KOPT-K1 (cell line): Measurements from ENCODE around the gene CCDC102A.

Experiments used
- H3K27ac ChIP-seq: fragments of 200-600 bp; sonication (generic); 2 replicates; pipeline ENCODE4 v1.5.1; 2016; ENCODE audit warnings: antibody characterized with exemption, mild to moderate bottlenecking, low read depth, low read length; ENCODE audit not compliant: poor library complexity, severe bottlenecking
- H3K36me3 ChIP-seq: fragments of 200-600 bp; sonication (generic); 2 replicates; pipeline ENCODE4 v1.5.1; 2017; ENCODE audit warnings: antibody characterized with exemption, mild to moderate bottlenecking, low read length, moderate library complexity; ENCODE audit not compliant: insufficient read depth
- H3K9me3 ChIP-seq: fragments of 200-600 bp; sonication (generic); 2 replicates; pipeline ENCODE4 v1.5.1; 2017; ENCODE audit warnings: antibody characterized with exemption, low read length, mild to moderate bottlenecking; ENCODE audit not compliant: insufficient read depth, poor library complexity, severe bottlenecking

The CCDC102A gene

DNA sequence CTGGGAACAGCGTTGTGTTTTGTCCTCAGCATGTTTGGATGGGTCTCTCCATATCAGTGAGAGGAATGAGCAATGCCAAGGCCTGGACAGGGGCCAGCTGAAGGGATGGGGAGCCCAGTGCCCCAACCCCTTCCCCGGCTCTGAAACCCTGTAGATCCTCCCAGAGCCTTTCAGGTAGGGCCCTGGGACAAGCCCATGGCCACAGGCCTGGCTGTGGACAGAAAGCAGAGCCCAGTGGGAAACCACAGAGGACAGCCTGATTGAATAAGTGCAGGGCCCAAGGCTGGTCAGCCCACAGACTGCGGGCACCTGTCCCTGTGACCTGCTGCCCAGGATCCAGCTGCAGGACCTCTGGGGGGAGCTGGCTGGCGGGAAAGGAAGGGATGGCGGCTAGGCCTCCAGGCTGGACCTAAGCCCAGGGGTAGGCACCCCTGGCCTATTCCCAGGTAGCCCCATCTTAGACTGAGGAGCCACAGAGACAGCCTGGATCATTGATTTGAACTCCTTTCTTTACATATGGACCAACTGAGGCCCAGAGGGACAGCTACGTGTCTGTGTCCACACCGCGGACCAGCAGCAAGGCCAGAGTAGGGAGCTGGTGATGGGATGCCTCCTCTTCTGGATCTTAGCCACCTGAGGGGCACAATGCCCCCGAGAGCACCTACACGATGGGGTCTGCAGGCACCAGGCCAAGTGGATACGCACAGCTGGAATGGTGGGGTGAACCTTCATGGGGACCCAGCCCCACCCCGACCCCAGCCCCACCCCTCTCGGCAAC lies 1.3 kb downstream of the CCDC102A start:
- Histone ChIP-seq H3K36me3 (no peaks in the 10 kb centered on the region), H3K9me3 (no peaks in the 10 kb centered on the region), H3K27ac (peak overlapping the region; percentile 74)

DNA sequence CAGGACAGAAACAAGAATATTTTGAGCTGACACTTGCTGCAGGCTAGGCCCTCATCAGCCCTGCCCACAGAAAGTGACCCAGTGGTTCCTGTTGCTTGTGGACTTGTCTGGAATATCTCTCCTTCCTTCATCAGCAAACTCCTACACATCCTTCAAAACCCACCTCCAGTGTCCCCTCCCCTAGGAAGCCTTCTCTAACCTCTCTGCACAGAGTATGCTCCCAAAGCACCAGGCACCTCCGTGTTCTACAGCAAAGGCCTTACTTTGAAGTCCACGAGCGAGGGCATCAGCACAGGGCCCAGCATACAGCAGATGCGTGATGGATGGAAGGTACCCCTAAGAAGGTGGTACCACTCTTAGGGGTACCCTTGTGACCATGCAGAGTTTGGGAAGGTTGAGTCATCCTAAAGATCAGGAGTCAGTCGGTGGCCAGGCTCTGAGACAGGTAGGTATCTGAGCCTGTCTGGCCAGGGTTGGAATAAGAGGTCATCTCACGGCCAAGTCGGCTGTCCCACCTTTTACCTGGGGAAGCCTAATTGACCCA lies 2.0 kb downstream of the CCDC102A start:
- Histone ChIP-seq H3K9me3 (no peaks in the 10 kb centered on the region), H3K27ac (peak overlapping the region; percentile 74), H3K36me3 (no peaks in the 10 kb centered on the region)

DNA sequence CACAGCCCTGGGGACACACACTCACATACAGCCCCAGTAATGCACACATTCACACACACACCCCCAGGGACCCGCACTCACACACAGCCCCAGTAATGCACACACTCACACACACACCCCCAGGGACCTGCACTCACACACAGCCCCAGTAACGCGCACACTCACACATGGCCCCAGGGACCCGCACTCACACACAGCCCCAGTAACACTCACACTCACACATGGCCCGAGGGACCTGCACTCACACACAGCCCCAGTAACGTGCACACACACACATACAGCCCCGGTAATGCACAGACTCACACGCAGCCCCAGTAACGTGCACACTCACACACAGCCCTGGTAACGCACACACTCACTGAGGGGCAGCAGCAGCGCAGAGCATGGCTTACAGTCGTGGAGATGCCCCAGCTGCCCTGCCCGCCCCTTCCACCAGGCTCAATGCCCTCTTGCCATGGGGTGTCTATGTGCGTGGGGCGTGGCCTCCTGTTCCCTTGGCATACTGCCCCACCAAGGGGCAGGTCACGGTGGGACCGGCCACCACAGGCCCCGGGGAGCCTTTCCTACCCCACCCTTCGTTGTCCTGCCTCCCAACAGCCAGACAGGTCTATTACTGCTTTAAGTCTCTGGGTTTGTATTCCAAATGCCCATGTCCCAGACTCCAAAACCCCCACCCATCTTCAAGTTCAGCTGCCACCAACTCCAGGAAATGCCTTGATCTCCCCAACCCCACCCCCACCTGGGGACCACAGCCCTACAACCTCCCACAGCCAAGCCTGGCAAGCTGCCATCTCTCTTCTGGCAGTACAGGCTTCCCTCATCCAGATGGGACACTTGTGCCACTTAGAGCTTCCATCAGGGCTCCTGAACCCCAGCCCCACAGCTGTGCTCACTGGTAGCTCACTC lies 2.7 kb downstream of the CCDC102A start:
- peak overlapping the region; percentile 74 for H3K27ac ChIP-seq

DNA sequence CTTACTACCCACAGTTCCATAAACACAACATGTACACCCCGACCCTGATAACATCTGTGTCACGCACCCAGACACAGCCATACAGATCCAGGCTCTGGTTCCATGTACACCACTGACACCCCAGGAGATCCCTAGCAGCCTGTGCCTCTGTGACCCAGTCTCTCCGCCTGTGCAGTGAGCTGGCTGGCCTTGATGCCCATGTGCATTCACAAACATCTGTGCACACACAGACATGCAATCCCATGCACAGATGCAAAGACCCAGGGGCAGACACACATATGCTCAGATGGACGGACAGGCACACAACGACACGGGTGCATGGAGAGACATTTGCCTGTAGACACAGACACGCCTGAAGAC lies 4.1 kb downstream of the CCDC102A start:
- Histone ChIP-seq H3K36me3 (no peaks in the 10 kb centered on the region), H3K27ac (peak overlapping the region; percentile 74), H3K9me3 (no peaks in the 10 kb centered on the region)

More for the DNA sequence above, 2.7 kb downstream of the CCDC102A start:
- no peaks in the 10 kb centered on the region for H3K36me3 ChIP-seq
- no peaks in the 10 kb centered on the region for H3K9me3 ChIP-seq

DNA sequence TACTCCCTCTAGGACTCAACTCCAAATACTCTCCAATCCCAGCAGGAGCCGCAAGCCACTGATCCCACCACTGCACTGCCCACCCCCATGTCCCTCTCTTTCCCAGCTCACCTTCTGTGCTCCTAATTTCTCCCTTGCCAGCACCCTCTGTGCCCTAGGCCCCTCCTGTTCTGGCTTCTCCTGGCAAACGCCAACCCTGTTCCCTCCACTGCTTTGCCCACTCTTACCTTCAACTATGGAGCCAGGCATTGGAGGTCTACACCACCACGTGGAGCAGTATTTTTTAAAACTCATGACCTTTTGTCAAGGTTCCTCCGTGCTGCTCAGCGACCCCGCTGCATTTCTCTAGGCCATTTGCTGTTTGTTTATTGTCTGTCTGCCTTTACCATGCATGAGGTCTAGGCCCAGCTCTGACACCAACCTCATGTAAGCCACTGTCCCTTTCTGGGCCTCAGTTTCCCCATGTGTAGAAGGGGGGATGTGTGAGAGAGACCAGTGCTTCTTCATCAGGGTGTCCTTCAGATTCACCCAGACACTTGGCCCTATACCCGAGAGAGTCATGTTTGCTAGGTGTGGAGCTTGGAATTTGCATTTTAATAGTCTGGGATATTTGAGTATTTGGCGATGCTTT lies 4.6 kb downstream of the CCDC102A start:
- H3K36me3 ChIP-seq = 0 out of 2 replicates have a peak, but pooled peaks cover 2% of the 10 kb centered on the region
- peak overlapping the region; percentile 74 for H3K27ac ChIP-seq
- no peaks in the 10 kb centered on the region for H3K9me3 ChIP-seq

DNA sequence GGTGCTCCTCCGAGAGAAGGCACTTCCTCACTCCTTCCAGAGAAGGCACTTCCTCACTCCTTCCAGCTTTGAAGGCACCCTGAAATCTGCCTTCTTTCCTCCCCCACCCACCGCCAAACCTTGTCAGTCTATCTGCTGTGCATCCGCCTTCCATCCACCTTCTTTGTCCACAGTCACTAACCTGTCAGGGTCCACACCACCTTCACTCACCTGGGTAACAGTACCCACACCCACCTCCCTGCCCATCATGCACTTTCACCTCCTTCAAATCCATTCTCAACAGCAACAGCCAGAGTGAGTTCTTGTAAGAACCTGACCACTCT lies 5.2 kb downstream of the CCDC102A start:
- H3K36me3 ChIP-seq = 0 out of 2 replicates have a peak, but pooled peaks cover 3% of the 10 kb centered on the region
- peak overlapping the region; percentile 64 for H3K27ac ChIP-seq
- H3K9me3 ChIP-seq = no peaks in the 10 kb centered on the region

DNA sequence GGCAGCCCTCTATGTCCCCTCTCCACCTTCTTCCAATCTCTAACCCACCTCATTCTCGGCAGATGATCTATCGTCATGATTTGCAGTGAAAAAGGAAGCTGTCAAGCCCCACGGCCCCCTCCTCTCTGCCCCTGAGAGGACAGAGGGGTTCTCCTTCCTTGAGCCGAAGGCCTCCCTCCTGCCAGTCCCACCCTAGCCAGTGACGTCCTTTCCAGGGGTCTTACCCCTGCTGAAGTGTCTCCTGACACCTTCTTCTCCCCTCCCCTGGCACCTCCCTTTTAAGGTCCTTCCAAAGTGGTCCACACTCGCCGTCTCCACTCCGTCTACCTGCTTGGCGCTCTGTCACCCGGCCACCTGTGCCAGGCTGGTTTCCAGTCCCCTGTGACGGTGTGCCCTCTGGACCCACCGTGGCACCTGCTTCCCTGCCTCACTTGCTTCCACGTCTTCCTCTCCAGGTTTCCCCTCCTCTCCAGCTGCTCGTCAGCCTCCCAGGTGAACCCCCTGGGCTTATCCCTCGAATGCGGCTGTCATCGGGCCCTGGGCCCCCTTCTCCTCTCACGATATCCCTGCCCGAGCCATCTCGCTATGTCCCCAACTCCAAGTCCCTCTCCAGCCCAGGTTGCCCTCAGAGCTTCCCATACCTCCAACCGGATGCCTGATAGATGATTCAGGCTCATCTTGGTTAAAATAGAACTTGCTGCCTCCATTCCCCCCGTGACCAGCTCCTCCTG lies 5.7 kb downstream of the CCDC102A start:
- peak overlapping the region; percentile 64 for H3K27ac ChIP-seq
- H3K9me3 ChIP-seq = no peaks in the 10 kb centered on the region
- 0 out of 2 replicates have a peak, but pooled peaks cover 3% of the 10 kb centered on the region for H3K36me3 ChIP-seq

DNA sequence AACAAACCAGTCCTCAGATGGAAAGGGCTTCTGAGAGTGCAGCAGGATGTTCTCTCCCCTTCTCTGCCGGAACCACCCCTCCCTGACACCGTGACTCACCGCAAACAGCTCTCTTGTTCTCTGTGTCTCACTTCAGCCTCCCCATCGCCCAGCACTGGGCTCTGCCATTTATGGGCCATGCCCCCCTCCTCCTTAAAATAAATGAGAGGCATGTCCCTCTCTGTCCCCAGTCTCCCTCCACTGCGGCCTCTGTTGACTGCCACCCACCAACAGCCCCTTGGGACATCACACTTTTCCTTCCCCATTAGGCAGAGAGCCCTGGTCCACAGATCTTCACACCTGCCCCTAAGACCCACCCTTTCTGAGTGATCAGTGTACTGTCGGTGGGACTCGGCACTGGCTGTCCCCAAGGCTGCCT lies 6.3 kb downstream of the CCDC102A start:
- no peaks in the 10 kb centered on the region for H3K9me3 ChIP-seq
- peak overlapping the region; percentile 64 for H3K27ac ChIP-seq

DNA sequence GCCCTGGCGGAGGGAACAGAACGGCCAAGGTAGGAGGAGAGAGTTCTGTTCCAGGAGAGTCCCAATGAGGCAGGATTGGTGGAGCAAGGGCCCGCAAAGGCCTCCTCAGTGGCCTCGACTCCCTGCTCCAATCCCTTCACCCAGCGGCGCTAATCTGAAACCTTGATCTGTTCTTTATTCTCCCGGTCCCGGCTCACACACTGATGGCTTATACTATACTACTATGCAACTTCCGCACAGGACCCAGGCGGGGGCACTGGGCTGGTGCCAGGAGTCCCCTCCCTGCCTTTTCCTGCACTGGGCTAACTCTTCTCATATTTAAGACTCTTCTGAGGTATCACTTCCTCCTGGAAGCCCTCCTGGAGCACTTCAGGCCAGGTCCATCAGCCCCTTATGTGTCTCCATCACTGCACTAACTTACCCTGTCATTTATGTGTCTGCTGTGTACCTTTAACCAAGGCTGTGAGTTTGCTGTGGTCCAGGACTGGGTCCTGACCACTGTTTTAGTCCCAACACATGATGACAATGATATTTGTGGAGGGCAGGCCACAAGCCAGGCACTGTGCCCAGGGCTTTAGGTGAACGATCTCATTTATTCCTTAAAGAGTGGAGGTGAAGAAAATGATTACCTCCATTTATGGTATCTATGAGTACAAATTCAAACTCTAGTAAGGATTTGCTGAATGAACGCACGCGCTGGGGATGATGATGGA lies 6.8 kb downstream of the CCDC102A start:
- Histone ChIP-seq H3K36me3 (peaks cover 3% of the 10 kb centered on the region; the same call in 1 of the 2 replicates), H3K9me3 (no peaks in the 10 kb centered on the region), H3K27ac (peak overlapping the region; percentile 64)

More for the DNA sequence above, 6.3 kb downstream of the CCDC102A start:
- peaks cover 3% of the 10 kb centered on the region; the same call in 1 of the 2 replicates for H3K36me3 ChIP-seq

DNA sequence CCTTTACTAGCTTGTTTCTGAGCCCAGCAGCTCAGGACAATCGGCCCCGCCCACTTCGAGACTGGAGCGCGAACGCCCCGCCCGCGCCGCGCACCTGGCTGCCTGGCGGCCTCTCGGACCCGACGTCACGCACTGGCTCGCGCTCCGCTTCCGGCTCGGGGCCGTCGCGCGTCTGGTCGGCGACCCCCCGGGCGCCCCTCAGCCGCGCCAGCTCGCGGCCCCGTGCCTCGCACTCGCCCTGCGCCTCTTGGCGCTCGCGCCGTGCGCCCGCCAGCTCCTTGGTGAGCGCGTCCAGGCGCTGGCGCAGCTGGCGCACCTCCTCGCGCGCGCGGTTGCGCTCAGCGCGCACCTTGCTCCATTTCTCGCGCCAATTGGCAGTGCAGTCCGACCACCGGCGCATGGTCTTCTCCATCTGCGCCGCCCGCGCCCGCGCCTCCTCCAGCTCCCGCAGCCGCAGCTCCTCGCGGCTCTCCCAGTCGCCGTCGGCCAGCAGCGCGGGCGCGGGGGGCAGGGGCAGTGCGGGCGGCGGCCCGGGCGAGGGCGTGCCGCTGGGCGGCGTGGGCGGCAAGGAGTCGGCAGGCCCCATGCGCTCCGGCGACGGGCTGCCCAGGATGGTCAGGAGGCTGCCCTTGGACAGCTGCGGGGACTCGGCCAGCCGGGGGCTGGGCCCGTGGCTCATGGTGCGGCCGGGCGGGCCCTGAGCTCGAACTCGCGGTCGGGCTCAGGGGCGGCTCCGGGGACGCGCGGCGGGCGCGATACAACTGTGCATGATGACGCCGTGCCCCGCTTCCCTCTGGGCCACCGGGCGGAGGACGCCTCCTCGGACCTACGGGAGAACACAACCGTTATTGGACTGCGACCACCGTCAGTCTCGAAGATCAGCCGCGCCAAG lies 7.6 kb downstream of the CCDC102A start:
- peaks cover 3% of the 10 kb centered on the region; the same call in 1 of the 2 replicates for H3K36me3 ChIP-seq
- no peak overlapping the region for H3K27ac ChIP-seq
- no peaks in the 10 kb centered on the region for H3K9me3 ChIP-seq

DNA sequence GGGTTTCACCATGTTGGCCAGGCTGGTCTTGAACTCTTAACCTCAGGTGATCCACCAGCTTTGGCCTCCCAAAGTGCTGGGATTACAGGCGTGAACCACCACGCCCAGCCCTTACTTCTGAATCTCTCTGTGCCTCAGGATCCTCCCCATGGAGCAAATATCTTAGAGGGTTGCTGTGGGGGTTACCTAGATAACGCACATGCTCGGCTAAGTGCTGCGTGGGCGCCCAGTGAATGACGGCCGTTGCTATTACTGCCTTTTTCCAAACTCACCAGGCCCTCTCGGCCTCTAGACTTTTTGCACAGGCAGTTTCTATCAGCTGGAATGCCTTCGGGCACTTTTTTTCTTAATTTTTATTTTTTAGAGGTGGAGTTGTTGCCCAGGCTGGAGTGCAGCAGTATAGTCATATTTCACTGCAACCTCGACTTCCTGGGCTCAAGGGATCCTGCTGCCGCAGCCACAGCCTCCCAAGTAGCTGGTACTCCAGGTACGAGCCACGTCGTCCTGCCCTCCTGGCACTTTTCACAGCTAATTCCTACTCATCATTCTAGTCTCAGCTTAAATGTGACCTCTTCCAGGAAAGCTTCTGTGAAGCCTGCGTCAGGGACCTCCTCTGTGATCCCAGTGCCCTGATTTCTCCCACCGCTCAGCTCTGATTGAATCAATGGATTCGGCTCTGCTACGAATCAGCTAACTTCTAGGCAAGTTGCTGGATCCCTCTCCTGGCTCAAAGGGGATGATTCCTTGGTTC lies 8.6 kb downstream of the CCDC102A start:
- no peak overlapping the region for H3K27ac ChIP-seq

DNA sequence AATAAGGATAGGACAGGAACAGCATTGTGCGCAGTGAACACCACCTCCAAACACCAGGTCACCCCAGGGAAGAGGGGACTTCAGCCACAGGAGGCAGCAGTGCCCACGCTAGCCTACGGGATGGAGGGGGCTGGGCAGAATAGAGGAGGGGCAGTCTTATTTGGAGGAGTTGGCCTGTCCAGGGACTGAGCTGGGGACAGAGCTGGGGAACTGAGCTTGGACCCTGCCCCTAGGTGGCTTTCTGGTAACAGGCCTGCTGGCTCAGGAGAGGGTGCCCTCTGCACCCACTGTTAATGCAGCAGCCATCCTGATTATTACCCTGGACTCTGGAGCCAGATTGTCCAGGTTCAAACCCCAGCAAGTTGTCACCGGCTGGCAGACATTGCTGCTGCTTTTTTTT lies 9.3 kb downstream of the CCDC102A start:
- Histone ChIP-seq H3K27ac (no peak overlapping the region), H3K36me3 (peaks cover 3% of the 10 kb centered on the region; the same call in 1 of the 2 replicates), H3K9me3 (no peaks in the 10 kb centered on the region)

More for the DNA sequence above, 8.6 kb downstream of the CCDC102A start:
- Histone ChIP-seq H3K9me3 (no peaks in the 10 kb centered on the region), H3K36me3 (peaks cover 3% of the 10 kb centered on the region; the same call in 1 of the 2 replicates)
